K562 (cell line): ENCODE results near the gene BIRC5. TPM values are rescaled to one million over a fixed set of nuclear protein-coding genes. Genes with fewer than 3 reads are reported as not detected.

Source experiments
- CREB3 ChIP-seq: fragments of 450-650 bp; conservative IDR thresholded peaks from 2 replicates; pipeline ENCODE4 v1.6.1; 2016; ENCODE audit warnings: missing genetic modification characterization, low read depth, mild to moderate bottlenecking, missing compliant biosample characterization, moderate library complexity
- CUX1 ChIP-seq: fragments of 200-800 bp; sonication (Bioruptor generic); IDR thresholded peaks from 2 replicates; pipeline ENCODE4 v1.6.1; 2016; ENCODE audit warnings: missing genetic modification characterization, missing compliant biosample characterization
- FOSL1 ChIP-seq: fragments of 200-800 bp; sonication (Bioruptor generic); conservative IDR thresholded peaks from 2 replicates; pipeline ENCODE4 v1.6.1; 2016; ENCODE audit warnings: missing genetic modification characterization, missing compliant biosample characterization
- HDAC8 ChIP-seq: fragments of 450-650 bp; IDR thresholded peaks from 2 replicates; pipeline ENCODE4 v1.6.1; 2016; ENCODE audit warnings: mild to moderate bottlenecking, missing genetic modification characterization, moderate library complexity, missing compliant biosample characterization
- ILF3 ChIP-seq: fragments of 450-650 bp; IDR thresholded peaks from 2 replicates; pipeline ENCODE4 v1.6.1; 2018; ENCODE audit warnings: antibody characterized with exemption, mild to moderate bottlenecking, moderate library complexity, borderline replicate concordance
- KLF13 ChIP-seq: fragments of 450-650 bp; IDR thresholded peaks from 2 replicates; pipeline ENCODE4 v1.6.1; 2016; ENCODE audit warnings: missing genetic modification characterization, low read depth, mild to moderate bottlenecking, missing compliant biosample characterization, moderate library complexity, borderline replicate concordance
- MBD2 ChIP-seq: sonication (generic); IDR thresholded peaks from 2 replicates; pipeline ENCODE4 v1.6.1; 2016; ENCODE audit warnings: low read depth, borderline replicate concordance
- PHF20 ChIP-seq: fragments of 450-650 bp; IDR thresholded peaks from 2 replicates; pipeline ENCODE4 v1.6.1; 2018; ENCODE audit not compliant: partially characterized antibody
- RAD21 ChIP-seq, 2 experiments: fragments of 250-450 bp in 1 of 2; fragments of 450-650 bp in 1 of 2; sonication (Bioruptor Pico) in 1 of 2; formaldehyde crosslinking in 1 of 2; IDR thresholded peaks in 1 of 2; conservative IDR thresholded peaks in 1 of 2; 2 replicates each; pipeline versions ENCODE4 v1.4.0 to v1.8.0; 2020 to 2022; ENCODE audit warnings: mild to moderate bottlenecking in 2 of 2, moderate library complexity in 1 of 2
- SIN3A ChIP-seq, 2 experiments: fragments of 150-350 bp in 1 of 2; IDR thresholded peaks; 2 replicates each; pipeline ENCODE4 v1.6.1; 2011 to 2016; ENCODE audit warnings: borderline replicate concordance in 2 of 2, low read depth in 2 of 2, low read length in 2 of 2, mild to moderate bottlenecking in 2 of 2, moderate library complexity in 2 of 2; ENCODE audit not compliant: control insufficient read depth in 1 of 2
- SIRT6 ChIP-seq: IDR thresholded peaks from one replicate; pipeline ENCODE4 v1.6.1; 2012; ENCODE audit warnings: low read depth, mild to moderate bottlenecking, control low read depth, inconsistent platforms, low read length, moderate library complexity
- ZKSCAN1 ChIP-seq: fragments of 150-350 bp; IDR thresholded peaks from 2 replicates; pipeline ENCODE4 v1.6.1; 2016; ENCODE audit warnings: low read depth, low read length
- polyA plus RNA-seq, 8 experiments: library from polyadenylated mRNA; depleted of rRNA in 4 of 8; stranded (reverse) in 5 of 8; unstranded in 3 of 8; fragments of >200 nt; fragmentation: Nextera tagmentation in 2 of 8; fragmentation: Illumina TruSeq in 1 of 8; extraction: Ambion mirVana in 2 of 8; extraction: Trizol in 1 of 8; gene quantifications; 2 replicates each; pipeline versions ENCODE4 v1.2.1 to v1.2.3, GENCODE V29; 2011 to 2014; ENCODE audit warnings: inconsistent platforms in 1 of 8, missing spikeins in 1 of 8
- total RNA-seq, 7 experiments: library from RNA; depleted of rRNA in 6 of 7; stranded (reverse); fragments of >200 nt in 6 of 7; fragmentation: Illumina TruSeq in 2 of 7; extraction: Trizol in 2 of 7; gene quantifications; 2 replicates each; pipeline versions ENCODE4 v1.2.1 to v1.2.3, GENCODE V29; 2011 to 2021; ENCODE audit warnings: low replicate concordance in 1 of 7
- TF ChIP-seq, protein P1 (sequence below): sonication (generic); formaldehyde crosslinking; IDR thresholded peaks from 2 replicates; pipeline ENCODE4 v1.5.0; 2020; ENCODE audit warnings: missing genetic modification reagents
- TF ChIP-seq, protein P2 (sequence below): fragments of 250-450 bp; sonication (Bioruptor Pico); IDR thresholded peaks from 2 replicates; pipeline ENCODE4 v1.9.0; 2021; ENCODE audit warnings: mild to moderate bottlenecking, inconsistent platforms

Gene BIRC5
- total and polyA plus RNA-seq, 9 of the 15 experiments (the other 6 are each of a cell fraction or from before 2014, with no cell fraction given): 64.4 to 140 (median 101) TPM

GRCh38 chr17:78250891-78251772, 37.1 kb downstream of the BIRC5 start (continued):
- no peak for TF ChIP-seq CUX1 (CRISPR knock-in tag)
- TF ChIP-seq FOSL1 (tag): no peak
- no peak for TF ChIP-seq SIN3A (IDR thresholded peaks at IDR 0.05; ENCODE audit: borderline replicate concordance in 2 of 2, control insufficient read depth in 1 of 2, low read depth in 2 of 2, low read length in 2 of 2)
- TF ChIP-seq CREB3 (tag): no peak
- TF ChIP-seq ILF3: no peak
- TF ChIP-seq, protein P1, sequence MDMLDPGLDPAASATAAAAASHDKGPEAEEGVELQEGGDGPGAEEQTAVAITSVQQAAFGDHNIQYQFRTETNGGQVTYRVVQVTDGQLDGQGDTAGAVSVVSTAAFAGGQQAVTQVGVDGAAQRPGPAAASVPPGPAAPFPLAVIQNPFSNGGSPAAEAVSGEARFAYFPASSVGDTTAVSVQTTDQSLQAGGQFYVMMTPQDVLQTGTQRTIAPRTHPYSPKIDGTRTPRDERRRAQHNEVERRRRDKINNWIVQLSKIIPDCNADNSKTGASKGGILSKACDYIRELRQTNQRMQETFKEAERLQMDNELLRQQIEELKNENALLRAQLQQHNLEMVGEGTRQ: peak; percentile 57
- no peak for TF ChIP-seq SIRT6
- TF ChIP-seq ZKSCAN1: peak; percentile 67; the same call in 1 of the 2 replicates
- TF ChIP-seq PHF20: peak; percentile 34
- no peak for TF ChIP-seq HDAC8 (tag)
- peak; percentile 96 to 99 for TF ChIP-seq RAD21 (CRISPR knock-in tag; conservative IDR thresholded peaks at IDR 0.05 in 1 of 2, IDR thresholded peaks at IDR 0.05 in 1 of 2)
- no peak for TF ChIP-seq MBD2
- no peak for TF ChIP-seq KLF13
- TF ChIP-seq, protein P2, sequence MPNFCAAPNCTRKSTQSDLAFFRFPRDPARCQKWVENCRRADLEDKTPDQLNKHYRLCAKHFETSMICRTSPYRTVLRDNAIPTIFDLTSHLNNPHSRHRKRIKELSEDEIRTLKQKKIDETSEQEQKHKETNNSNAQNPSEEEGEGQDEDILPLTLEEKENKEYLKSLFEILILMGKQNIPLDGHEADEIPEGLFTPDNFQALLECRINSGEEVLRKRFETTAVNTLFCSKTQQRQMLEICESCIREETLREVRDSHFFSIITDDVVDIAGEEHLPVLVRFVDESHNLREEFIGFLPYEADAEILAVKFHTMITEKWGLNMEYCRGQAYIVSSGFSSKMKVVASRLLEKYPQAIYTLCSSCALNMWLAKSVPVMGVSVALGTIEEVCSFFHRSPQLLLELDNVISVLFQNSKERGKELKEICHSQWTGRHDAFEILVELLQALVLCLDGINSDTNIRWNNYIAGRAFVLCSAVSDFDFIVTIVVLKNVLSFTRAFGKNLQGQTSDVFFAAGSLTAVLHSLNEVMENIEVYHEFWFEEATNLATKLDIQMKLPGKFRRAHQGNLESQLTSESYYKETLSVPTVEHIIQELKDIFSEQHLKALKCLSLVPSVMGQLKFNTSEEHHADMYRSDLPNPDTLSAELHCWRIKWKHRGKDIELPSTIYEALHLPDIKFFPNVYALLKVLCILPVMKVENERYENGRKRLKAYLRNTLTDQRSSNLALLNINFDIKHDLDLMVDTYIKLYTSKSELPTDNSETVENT (CRISPR knock-in tag): no peak; the same call in 1 of the 2 replicates
